Mesendoderm (in vitro differentiated cells): Measurements from ENCODE around the gene CLN6.

Source experiments
- DNase-seq: peaks from one replicate; pipeline ENCODE4 v3.0.0; 2013
- H2AK5ac ChIP-seq: 2 replicates; pipeline ENCODE4 v1.6.1; 2013; ENCODE audit warnings: low read length, inconsistent platforms
- H2BK120ac ChIP-seq: 2 replicates; pipeline ENCODE4 v1.6.1; 2013; ENCODE audit warnings: low read depth, mild to moderate bottlenecking, low read length, moderate library complexity, mixed read lengths
- H2BK15ac ChIP-seq: replicated peaks from 2 replicates; pipeline ENCODE4 v1.6.1; 2013; ENCODE audit warnings: low read depth, mild to moderate bottlenecking, moderate library complexity
- H2BK5ac ChIP-seq: 2 replicates; pipeline ENCODE4 v1.6.1; 2013; ENCODE audit warnings: low read length, inconsistent platforms
- H3K18ac ChIP-seq: 2 replicates; pipeline ENCODE4 v1.6.1; 2013; ENCODE audit warnings: mild to moderate bottlenecking, low read length, mixed read lengths
- H3K23ac ChIP-seq: one replicate; pipeline ENCODE4 v1.6.1; 2013; ENCODE audit warnings: low read length
- H3K27ac ChIP-seq: 2 replicates; pipeline ENCODE4 v1.5.1; 2013; ENCODE audit warnings: low read depth, mild to moderate bottlenecking, inconsistent platforms, low read length, moderate library complexity
- H3K27me3 ChIP-seq: 2 replicates; pipeline ENCODE4 v1.6.1; 2013; ENCODE audit warnings: low read length, control low read depth, mild to moderate bottlenecking, inconsistent platforms; ENCODE audit not compliant: insufficient read depth, poor library complexity
- H3K36me3 ChIP-seq: 2 replicates; pipeline ENCODE4 v1.6.1; 2013; ENCODE audit warnings: low read length, inconsistent platforms; ENCODE audit not compliant: control insufficient read depth, insufficient read depth
- H3K4ac ChIP-seq: one replicate; pipeline ENCODE4 v1.6.1; 2013; ENCODE audit warnings: low read depth, mild to moderate bottlenecking, low read length, moderate library complexity
- H3K4me1 ChIP-seq: 2 replicates; pipeline ENCODE4 v1.6.1; 2013; ENCODE audit warnings: low read depth, low read length, inconsistent platforms; ENCODE audit not compliant: control insufficient read depth
- H3K4me2 ChIP-seq: 2 replicates; pipeline ENCODE4 v1.6.1; 2013; ENCODE audit warnings: low read length
- H3K4me3 ChIP-seq: 2 replicates; pipeline ENCODE4 v1.5.1; 2013; ENCODE audit warnings: mild to moderate bottlenecking, low read length
- H3K56ac ChIP-seq: one replicate; pipeline ENCODE4 v1.6.1; 2013; ENCODE audit warnings: low read length
- H3K79me1 ChIP-seq: 2 replicates; pipeline ENCODE4 v1.6.1; 2013; ENCODE audit warnings: low read length, inconsistent platforms
- H3K79me2 ChIP-seq: 2 replicates; pipeline ENCODE4 v1.6.1; 2013; ENCODE audit warnings: mild to moderate bottlenecking, low read length; ENCODE audit not compliant: control insufficient read depth, insufficient read depth
- H3K9ac ChIP-seq: 2 replicates; pipeline ENCODE4 v1.6.1; 2013; ENCODE audit warnings: low read length, inconsistent platforms
- H4K5ac ChIP-seq: one replicate; pipeline ENCODE4 v1.6.1; 2013; ENCODE audit warnings: low read length
- H4K8ac ChIP-seq: one replicate; pipeline ENCODE4 v1.6.1; 2013; ENCODE audit warnings: low read depth, mild to moderate bottlenecking, control low read depth, low read length, moderate library complexity
- WGBS: extraction: QIAGEN DNeasy Blood & Tissue Kit; methylation state at CpG from one replicate; pipeline ENCODE4 v1.1.7; 2013; ENCODE audit warnings: low lambda C conversion rate, missing lambda C conversion rate; ENCODE audit not compliant: insufficient coverage; ENCODE audit errors: extremely low coverage; 5-methylcytosine and 5-hydroxymethylcytosine counted together

The CLN6 gene

GRCh38 chr15:68210409-68210756 is 19.1 kb downstream of the CLN6 start:
- no peak overlapping the region for H3K23ac ChIP-seq
- no peak overlapping the region for H4K8ac ChIP-seq
- no peak overlapping the region for H3K56ac ChIP-seq
- no peak overlapping the region for H3K4me2 ChIP-seq
- no peak overlapping the region for H4K5ac ChIP-seq
- no peaks in the 10 kb centered on the region for H3K79me2 ChIP-seq
- no CpG with 5 or more reads among the region's 9 CpGs for WGBS
- H3K36me3 ChIP-seq: no peaks in the 10 kb centered on the region
- peaks cover 16% of the 10 kb centered on the region for H3K79me1 ChIP-seq
- H3K4me3 ChIP-seq: no peak overlapping the region
- no peak overlapping the region for H2AK5ac ChIP-seq
- H2BK15ac ChIP-seq: no peak overlapping the region
- no peak overlapping the region for H3K18ac ChIP-seq
- H3K4me1 ChIP-seq: peaks cover 10% of the 10 kb centered on the region
- H3K27ac ChIP-seq: no peak overlapping the region
- no peak overlapping the region for H3K4ac ChIP-seq
- H3K27me3 ChIP-seq: no peaks in the 10 kb centered on the region
- H2BK5ac ChIP-seq: no peak overlapping the region
- DNase-seq: no peak
- no peak overlapping the region for H3K9ac ChIP-seq
- no peak overlapping the region for H2BK120ac ChIP-seq

GRCh38 chr15:68209735-68210408 is 19.7 kb downstream of the CLN6 start:
- no peaks in the 10 kb centered on the region for H3K36me3 ChIP-seq
- H3K79me1 ChIP-seq: peaks cover 14% of the 10 kb centered on the region
- H4K8ac ChIP-seq: no peak overlapping the region
- H3K27ac ChIP-seq: no peak overlapping the region
- H3K4ac ChIP-seq: no peak overlapping the region
- H3K18ac ChIP-seq: no peak overlapping the region
- H2AK5ac ChIP-seq: no peak overlapping the region
- H2BK120ac ChIP-seq: no peak overlapping the region
- H3K4me1 ChIP-seq: peaks cover 12% of the 10 kb centered on the region
- H3K9ac ChIP-seq: no peak overlapping the region
- H4K5ac ChIP-seq: no peak overlapping the region
- H3K79me2 ChIP-seq: no peaks in the 10 kb centered on the region
- no peak overlapping the region for H3K4me2 ChIP-seq
- no CpG with 5 or more reads among the region's 13 CpGs for WGBS
- H3K4me3 ChIP-seq: no peak overlapping the region
- H2BK5ac ChIP-seq: no peak overlapping the region
- no peak overlapping the region for H2BK15ac ChIP-seq
- H3K27me3 ChIP-seq: no peaks in the 10 kb centered on the region
- no peak overlapping the region for H3K23ac ChIP-seq
- no peak overlapping the region for H3K56ac ChIP-seq
- DNase-seq: no peak

GRCh38 chr15:68209272-68209671 is 20.3 kb downstream of the CLN6 start:
- no peak for DNase-seq
- Histone ChIP-seq H4K5ac (no peak overlapping the region), H3K27me3 (no peaks in the 10 kb centered on the region), H3K56ac (no peak overlapping the region), H2BK5ac (no peak overlapping the region), H4K8ac (no peak overlapping the region), H3K79me2 (no peaks in the 10 kb centered on the region), H3K23ac (no peak overlapping the region), H3K4ac (no peak overlapping the region), H2BK120ac (no peak overlapping the region), H3K18ac (no peak overlapping the region), H3K4me1 (peaks cover 12% of the 10 kb centered on the region), H2AK5ac (no peak overlapping the region), H3K9ac (no peak overlapping the region), H3K79me1 (peaks cover 14% of the 10 kb centered on the region), H3K4me2 (no peak overlapping the region), H3K27ac (no peak overlapping the region), H2BK15ac (no peak overlapping the region), H3K36me3 (no peaks in the 10 kb centered on the region), H3K4me3 (no peak overlapping the region)
- no CpG with 5 or more reads among the region's 7 CpGs for WGBS

GRCh38 chr15:68208636-68209240 is 20.8 kb downstream of the CLN6 start:
- no peaks in the 10 kb centered on the region for H3K36me3 ChIP-seq

GRCh38 chr15:68208136-68208535 is 21.4 kb downstream of the CLN6 start:
- Histone ChIP-seq H3K79me2 (no peaks in the 10 kb centered on the region), H3K4ac (no peak overlapping the region), H3K36me3 (no peaks in the 10 kb centered on the region), H4K5ac (no peak overlapping the region), H3K27ac (no peak overlapping the region), H4K8ac (no peak overlapping the region), H3K4me2 (no peak overlapping the region), H3K18ac (no peak overlapping the region), H3K56ac (no peak overlapping the region), H2BK15ac (no peak overlapping the region), H2BK120ac (no peak overlapping the region), H2AK5ac (no peak overlapping the region), H3K27me3 (no peaks in the 10 kb centered on the region), H3K9ac (no peak overlapping the region), H3K79me1 (peaks cover 14% of the 10 kb centered on the region), H3K4me1 (peaks cover 12% of the 10 kb centered on the region), H3K4me3 (no peak overlapping the region), H2BK5ac (no peak overlapping the region), H3K23ac (no peak overlapping the region)
- DNase-seq: no peak
- no CpG with 5 or more reads among the region's 16 CpGs for WGBS

More at GRCh38 chr15:68208636-68209240, 20.8 kb downstream of the CLN6 start:
- H2AK5ac ChIP-seq: no peak overlapping the region
- no peak overlapping the region for H3K23ac ChIP-seq
- no peak overlapping the region for H3K9ac ChIP-seq
- no peak overlapping the region for H3K4me2 ChIP-seq
- H3K27ac ChIP-seq: no peak overlapping the region
- no peak overlapping the region for H3K56ac ChIP-seq
- peaks cover 12% of the 10 kb centered on the region for H3K4me1 ChIP-seq
- H3K79me1 ChIP-seq: peaks cover 13% of the 10 kb centered on the region
- no peak overlapping the region for H2BK120ac ChIP-seq
- no peak for DNase-seq
- WGBS: no CpG with 5 or more reads among the region's 13 CpGs
- H4K5ac ChIP-seq: no peak overlapping the region
- H3K79me2 ChIP-seq: no peaks in the 10 kb centered on the region
- H3K4ac ChIP-seq: no peak overlapping the region
- no peak overlapping the region for H4K8ac ChIP-seq
- no peak overlapping the region for H2BK5ac ChIP-seq
- H3K18ac ChIP-seq: no peak overlapping the region
- no peaks in the 10 kb centered on the region for H3K27me3 ChIP-seq
- H2BK15ac ChIP-seq: no peak overlapping the region
- no peak overlapping the region for H3K4me3 ChIP-seq
